Neuron (in vitro differentiated cells): Measurements from ENCODE around the gene P3H3.
A peak's percentile ranks its signal among the peaks of the same experiment; 100 is the strongest.
"Not testable (repeated sequence)": the region's sequence is repeated elsewhere in the genome, so short reads cannot be mapped to it uniquely, and the experiment has no call there.

Experiments
- H2AFZ ChIP-seq: one replicate; pipeline ENCODE4 v1.6.1; 2013; ENCODE audit warnings: low read depth, mild to moderate bottlenecking, inconsistent platforms, low read length, moderate library complexity
- H3K27me3 ChIP-seq: one replicate; pipeline ENCODE4 v1.6.1; 2013; ENCODE audit warnings: low read length; ENCODE audit not compliant: insufficient read depth
- H3K36me3 ChIP-seq: one replicate; pipeline ENCODE4 v1.6.1; 2013; ENCODE audit warnings: low read length; ENCODE audit not compliant: insufficient read depth
- H3K4me1 ChIP-seq: one replicate; pipeline ENCODE4 v1.6.1; 2013; ENCODE audit warnings: low read length; ENCODE audit not compliant: insufficient read depth
- H3K4me3 ChIP-seq: 2 replicates; pipeline ENCODE4 v1.5.1; 2013; ENCODE audit warnings: mild to moderate bottlenecking, low read length, moderate library complexity
- H3K9me3 ChIP-seq: one replicate; pipeline ENCODE4 v1.6.1; 2013; ENCODE audit warnings: low read length

The P3H3 gene

GRCh38 chr12:6863586-6864321, 35.5 kb downstream of the P3H3 start:
- Histone ChIP-seq H3K27me3 (no peaks in the 10 kb centered on the region), H3K36me3 (peaks cover 69% of the 10 kb centered on the region), H3K4me1 (peaks cover 14% of the 10 kb centered on the region)

GRCh38 chr12:6865307-6865706, 37.1 kb downstream of the P3H3 start:
- Histone ChIP-seq H3K36me3 (peaks cover 66% of the 10 kb centered on the region), H3K4me1 (peaks cover 20% of the 10 kb centered on the region)
- H3K27me3 ChIP-seq, H3K4me3 ChIP-seq, H3K9me3 ChIP-seq, H2AFZ ChIP-seq: not testable (repeated sequence)

More at GRCh38 chr12:6863586-6864321, 35.5 kb downstream of the P3H3 start:
- Histone ChIP-seq H2AFZ (no peak overlapping the region), H3K4me3 (no peak overlapping the region), H3K9me3 (no peaks in the 10 kb centered on the region)

- Histone ChIP-seq H3K9me3 (no peaks in the 10 kb centered on the region), H3K36me3 (peaks cover 66% of the 10 kb centered on the region), H3K27me3 (no peaks in the 10 kb centered on the region), H2AFZ (no peak overlapping the region), H3K4me3 (no peak overlapping the region), H3K4me1 (peaks cover 21% of the 10 kb centered on the region)
These were observed 38.1 kb downstream of the P3H3 start for GRCh38 chr12:6866163-6866919.

- Histone ChIP-seq H3K36me3 (peaks cover 64% of the 10 kb centered on the region), H2AFZ (no peak overlapping the region), H3K27me3 (no peaks in the 10 kb centered on the region), H3K9me3 (no peaks in the 10 kb centered on the region), H3K4me3 (peak overlapping the region; percentile 93), H3K4me1 (peaks cover 27% of the 10 kb centered on the region)
These were observed 38.8 kb downstream of the P3H3 start for GRCh38 chr12:6866920-6867412.

GRCh38 chr12:6867413-6868210, 39.4 kb downstream of the P3H3 start, which contains the start of gene TPI1:
Gene TPI1, plus strand, starts transcription at chr12:6867531. Its CDS starts 36 bp downstream, at chr12:6867567.
- peaks cover 32% of the 10 kb centered on the region for H3K4me1 ChIP-seq
- no peaks in the 10 kb centered on the region for H3K9me3 ChIP-seq
- H3K4me3 ChIP-seq: peak within 1 kb of the TSS; percentile 93
- no peak within 1 kb of the TSS for H2AFZ ChIP-seq
- H3K36me3 ChIP-seq: peaks cover 58% of the 10 kb centered on the region
- no peaks in the 10 kb centered on the region for H3K27me3 ChIP-seq

- Histone ChIP-seq H3K36me3 (peaks cover 50% of the 10 kb centered on the region), H3K9me3 (no peaks in the 10 kb centered on the region), H2AFZ (no peak overlapping the region), H3K4me3 (peak overlapping the region; percentile 93), H3K4me1 (peaks cover 34% of the 10 kb centered on the region), H3K27me3 (no peaks in the 10 kb centered on the region)
These were observed 40.2 kb downstream of the P3H3 start for GRCh38 chr12:6868211-6869048.

GRCh38 chr12:6869049-6870021, 41.1 kb downstream of the P3H3 start:
- Histone ChIP-seq H3K9me3 (no peaks in the 10 kb centered on the region), H3K36me3 (peaks cover 41% of the 10 kb centered on the region), H2AFZ (no peak overlapping the region), H3K4me1 (peaks cover 34% of the 10 kb centered on the region), H3K27me3 (no peaks in the 10 kb centered on the region), H3K4me3 (peak overlapping the region; percentile 93)

- not testable (repeated sequence) for H3K4me3 ChIP-seq, H3K27me3 ChIP-seq, H3K9me3 ChIP-seq, H2AFZ ChIP-seq
- Histone ChIP-seq H3K4me1 (peaks cover 34% of the 10 kb centered on the region), H3K36me3 (peaks cover 34% of the 10 kb centered on the region)
These were observed 42.1 kb downstream of the P3H3 start for GRCh38 chr12:6870304-6870703.

- Histone ChIP-seq H2AFZ (no peak overlapping the region), H3K9me3 (no peaks in the 10 kb centered on the region), H3K27me3 (no peaks in the 10 kb centered on the region), H3K4me3 (no peak overlapping the region), H3K4me1 (peaks cover 34% of the 10 kb centered on the region), H3K36me3 (peaks cover 25% of the 10 kb centered on the region)
These were observed 43.1 kb downstream of the P3H3 start for GRCh38 chr12:6871052-6871957.

- Histone ChIP-seq H3K4me1 (peaks cover 28% of the 10 kb centered on the region), H3K4me3 (peak overlapping the region; percentile 62), H3K9me3 (no peaks in the 10 kb centered on the region), H2AFZ (no peak overlapping the region), H3K27me3 (no peaks in the 10 kb centered on the region), H3K36me3 (peaks cover 28% of the 10 kb centered on the region)
These were observed 44.2 kb downstream of the P3H3 start for GRCh38 chr12:6872073-6873048.
